GM12872 (cell line): ENCODE results near the gene MCF2L.

Experiments used
- TF ChIP-seq, protein P1 (sequence below): IDR thresholded peaks from 3 replicates; pipeline ENCODE4 v1.5.1; 2011; ENCODE audit warnings: low read depth, mild to moderate bottlenecking, low read length, moderate library complexity; ENCODE audit not compliant: insufficient read depth

Gene MCF2L

GRCh38 chr13:113053801-113054604 lies 85.0 kb downstream of the MCF2L start:
- TF ChIP-seq, protein P1, sequence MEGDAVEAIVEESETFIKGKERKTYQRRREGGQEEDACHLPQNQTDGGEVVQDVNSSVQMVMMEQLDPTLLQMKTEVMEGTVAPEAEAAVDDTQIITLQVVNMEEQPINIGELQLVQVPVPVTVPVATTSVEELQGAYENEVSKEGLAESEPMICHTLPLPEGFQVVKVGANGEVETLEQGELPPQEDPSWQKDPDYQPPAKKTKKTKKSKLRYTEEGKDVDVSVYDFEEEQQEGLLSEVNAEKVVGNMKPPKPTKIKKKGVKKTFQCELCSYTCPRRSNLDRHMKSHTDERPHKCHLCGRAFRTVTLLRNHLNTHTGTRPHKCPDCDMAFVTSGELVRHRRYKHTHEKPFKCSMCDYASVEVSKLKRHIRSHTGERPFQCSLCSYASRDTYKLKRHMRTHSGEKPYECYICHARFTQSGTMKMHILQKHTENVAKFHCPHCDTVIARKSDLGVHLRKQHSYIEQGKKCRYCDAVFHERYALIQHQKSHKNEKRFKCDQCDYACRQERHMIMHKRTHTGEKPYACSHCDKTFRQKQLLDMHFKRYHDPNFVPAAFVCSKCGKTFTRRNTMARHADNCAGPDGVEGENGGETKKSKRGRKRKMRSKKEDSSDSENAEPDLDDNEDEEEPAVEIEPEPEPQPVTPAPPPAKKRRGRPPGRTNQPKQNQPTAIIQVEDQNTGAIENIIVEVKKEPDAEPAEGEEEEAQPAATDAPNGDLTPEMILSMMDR, result no peak

GRCh38 chr13:113057084-113057483 lies 88.1 kb downstream of the MCF2L start:
- TF ChIP-seq, protein P1, result no peak

DNA sequence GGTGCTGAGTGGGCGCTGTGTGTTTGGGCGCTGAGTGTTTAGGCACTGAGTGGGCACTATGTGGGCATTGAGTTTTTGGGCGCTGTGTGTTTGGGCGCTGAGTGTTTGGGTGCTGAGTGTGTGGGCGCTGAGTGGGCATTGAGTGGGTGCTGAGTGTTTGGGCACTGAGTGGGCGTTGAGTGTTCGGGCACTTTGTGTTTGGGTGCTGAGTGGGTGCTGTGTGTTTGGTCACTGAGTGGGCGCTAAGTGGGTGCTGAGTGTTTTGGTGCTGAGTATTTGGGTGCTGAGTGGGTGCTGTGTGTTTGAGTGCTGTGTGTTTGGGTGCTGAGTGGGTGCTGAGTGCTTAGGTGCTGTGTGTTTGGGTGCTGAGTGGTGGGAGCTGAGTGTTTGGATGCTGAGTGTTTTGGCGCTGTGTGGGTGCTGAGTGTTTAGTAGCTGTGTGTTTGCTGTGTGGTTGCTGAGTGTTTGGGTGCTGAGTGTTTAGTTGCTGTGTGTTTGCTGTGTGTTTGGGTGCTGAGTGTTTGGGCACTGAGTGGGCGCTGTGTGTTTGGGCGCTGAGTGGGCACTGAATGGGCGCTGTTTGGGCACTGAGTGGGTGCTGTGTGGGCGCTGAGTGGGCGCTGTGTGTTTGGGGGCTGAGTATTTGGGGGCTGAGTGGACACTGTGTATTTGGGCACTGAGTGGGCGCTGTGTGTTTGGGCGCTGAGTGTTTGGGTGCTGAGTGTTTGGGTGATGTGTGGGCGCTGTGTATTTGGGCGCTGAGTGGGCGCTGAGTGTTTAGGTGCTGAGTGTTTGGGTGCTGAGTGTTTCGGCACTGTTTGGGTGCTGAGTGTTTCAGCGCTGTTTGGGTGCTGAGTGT lies 89.3 kb downstream of the MCF2L start:
- TF ChIP-seq, protein P1, result no peak

DNA sequence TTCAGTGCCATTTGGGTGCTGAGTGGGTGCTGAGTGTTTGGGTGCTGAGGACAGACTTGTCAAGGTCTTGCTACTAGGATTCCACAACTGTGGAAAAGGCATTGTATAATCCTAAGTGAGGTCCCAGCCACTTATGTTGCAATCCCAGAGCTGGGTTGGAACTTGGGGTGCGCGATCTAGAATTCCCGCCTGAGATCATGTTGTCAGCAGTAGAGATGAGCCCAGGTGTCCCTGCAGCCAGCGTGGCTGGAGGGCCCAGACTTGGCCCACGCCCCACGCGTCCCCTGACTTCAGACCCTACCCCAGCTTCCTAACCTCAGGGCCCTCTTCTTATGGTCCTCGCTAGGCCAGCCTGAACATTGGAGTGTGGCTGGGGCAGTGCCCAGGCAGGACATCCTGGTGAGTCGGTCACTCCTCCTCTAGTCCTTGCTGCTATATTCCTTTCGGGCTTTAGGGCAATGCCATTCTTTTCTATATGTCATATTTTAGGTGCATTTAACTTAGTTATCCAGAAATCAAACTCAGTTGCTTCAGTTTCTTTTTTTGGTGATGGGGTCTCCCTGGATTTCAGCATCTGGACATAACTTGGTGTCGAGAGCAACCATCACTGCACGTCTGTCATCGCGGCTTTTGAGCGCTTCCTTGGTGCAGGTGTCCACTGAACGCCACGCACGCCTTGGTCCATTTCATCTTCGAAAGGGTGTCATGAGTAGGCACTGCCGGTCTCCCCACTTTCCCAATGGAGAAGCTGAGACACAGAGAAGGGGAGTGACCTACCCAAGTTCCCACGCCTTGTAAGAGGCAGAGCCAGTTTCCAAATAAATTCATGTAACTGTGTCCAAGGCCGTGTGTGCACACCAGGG lies 90.2 kb downstream of the MCF2L start:
- TF ChIP-seq, protein P1, result no peak

DNA sequence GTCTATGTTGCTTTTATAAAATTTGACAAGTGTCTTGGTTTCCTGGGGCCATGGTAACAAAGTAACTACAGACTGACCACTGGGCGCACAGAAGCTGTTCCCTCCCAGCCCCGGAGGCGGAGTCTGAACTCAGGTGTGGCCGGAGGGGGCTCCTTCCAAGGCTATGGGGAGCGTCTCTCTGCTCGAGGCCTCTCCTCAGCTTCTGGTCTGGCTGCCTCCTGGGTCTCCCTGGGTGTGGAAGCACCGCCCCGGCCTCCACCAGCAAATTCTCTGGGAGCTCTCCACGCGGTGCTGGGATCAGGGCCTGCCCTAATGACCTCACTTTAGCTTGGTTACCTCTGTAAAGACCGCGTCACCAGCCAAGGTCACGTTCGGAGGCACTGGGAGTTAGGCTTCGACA lies 90.9 kb downstream of the MCF2L start:
- TF ChIP-seq, protein P1, result no peak

DNA sequence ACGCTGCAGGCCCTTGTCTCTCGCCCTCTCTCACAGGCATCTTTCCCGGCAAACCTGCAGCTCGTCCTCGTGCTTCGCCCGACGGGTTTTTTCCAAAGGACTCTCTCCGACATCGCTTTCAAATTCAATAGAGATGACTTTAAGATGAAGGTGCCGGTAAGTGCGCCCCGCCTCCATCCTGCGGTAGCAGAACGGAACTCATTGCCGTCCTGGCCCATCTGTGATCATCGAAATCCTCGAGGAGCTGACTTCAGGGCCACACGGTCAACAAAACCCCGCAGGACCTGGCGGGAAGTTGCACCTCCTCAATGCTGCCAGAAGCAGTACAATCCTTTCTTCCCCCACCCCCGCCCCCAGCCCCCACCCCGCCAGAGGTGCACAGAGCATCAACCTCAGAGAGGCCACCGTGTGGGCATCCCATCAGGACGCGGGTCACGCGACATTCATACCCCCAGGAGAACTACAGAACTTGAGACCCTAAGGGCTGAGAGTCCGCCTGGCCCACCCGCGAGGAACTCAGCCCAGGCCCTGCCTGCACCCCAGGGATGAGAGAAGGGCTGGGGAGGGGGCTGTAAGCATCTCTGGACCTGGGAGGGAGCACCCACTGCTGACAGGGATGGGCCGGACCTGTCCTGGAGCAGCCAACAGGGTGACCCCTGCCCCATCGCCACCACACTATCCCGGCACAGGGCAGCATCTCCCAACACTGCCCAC lies 91.7 kb downstream of the MCF2L start:
- TF ChIP-seq, protein P1, result no peak
